ENCODE data around the gene OR56B1.

OR56B1 gene

DNA sequence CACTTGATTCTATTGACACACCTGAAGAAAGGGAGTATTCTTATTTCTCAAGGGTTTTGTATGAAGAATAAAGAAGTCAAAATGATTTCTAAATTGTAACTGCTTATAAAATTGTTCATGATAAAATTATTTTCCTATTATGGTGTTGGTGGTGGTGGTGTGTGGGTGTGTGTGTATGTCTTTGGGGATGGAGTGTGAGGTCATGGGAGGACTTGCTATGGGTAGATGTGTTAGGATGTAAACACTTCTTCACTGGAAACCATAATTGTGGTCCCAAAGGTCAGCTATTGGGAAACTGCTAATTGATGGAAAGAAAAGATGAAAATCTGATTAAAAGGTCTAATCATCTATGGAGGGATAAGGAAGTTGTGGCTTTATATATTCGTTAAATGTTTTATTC lies 41.6 kb upstream of the OR56B1 start:
- no peak for DNase-seq (ENCODE audit: low read depth)
- TF ChIP-seq, protein P1, sequence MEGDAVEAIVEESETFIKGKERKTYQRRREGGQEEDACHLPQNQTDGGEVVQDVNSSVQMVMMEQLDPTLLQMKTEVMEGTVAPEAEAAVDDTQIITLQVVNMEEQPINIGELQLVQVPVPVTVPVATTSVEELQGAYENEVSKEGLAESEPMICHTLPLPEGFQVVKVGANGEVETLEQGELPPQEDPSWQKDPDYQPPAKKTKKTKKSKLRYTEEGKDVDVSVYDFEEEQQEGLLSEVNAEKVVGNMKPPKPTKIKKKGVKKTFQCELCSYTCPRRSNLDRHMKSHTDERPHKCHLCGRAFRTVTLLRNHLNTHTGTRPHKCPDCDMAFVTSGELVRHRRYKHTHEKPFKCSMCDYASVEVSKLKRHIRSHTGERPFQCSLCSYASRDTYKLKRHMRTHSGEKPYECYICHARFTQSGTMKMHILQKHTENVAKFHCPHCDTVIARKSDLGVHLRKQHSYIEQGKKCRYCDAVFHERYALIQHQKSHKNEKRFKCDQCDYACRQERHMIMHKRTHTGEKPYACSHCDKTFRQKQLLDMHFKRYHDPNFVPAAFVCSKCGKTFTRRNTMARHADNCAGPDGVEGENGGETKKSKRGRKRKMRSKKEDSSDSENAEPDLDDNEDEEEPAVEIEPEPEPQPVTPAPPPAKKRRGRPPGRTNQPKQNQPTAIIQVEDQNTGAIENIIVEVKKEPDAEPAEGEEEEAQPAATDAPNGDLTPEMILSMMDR (IDR thresholded peaks at IDR 0.05; ENCODE audit: control insufficient read depth, insufficient read depth, low read depth, low read length, missing control alignments), result no peak
- no peak overlapping the region for H3K4me3 ChIP-seq (ENCODE audit: control insufficient read depth, low read depth, low read length)

DNA sequence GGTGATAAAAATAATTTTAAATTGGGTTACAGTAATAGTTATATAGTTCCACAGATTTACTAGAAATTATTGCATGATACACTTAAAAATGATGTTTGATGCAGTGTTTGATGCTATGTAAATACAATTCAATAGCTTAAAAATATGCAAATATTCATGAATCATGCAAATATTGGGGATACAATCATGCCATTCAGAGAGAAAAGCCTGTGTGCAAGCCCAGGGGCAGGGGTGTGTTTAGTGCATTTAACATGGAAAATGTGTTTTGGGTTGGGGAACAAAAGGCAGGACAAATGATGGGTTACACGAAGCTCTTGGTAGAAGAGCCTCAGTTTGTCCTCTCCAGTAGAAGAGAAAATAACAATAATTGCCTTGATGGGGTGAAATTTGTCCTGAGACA lies 40.7 kb upstream of the OR56B1 start:
- no peak overlapping the region for H3K4me3 ChIP-seq (ENCODE audit: control insufficient read depth, low read depth, low read length)
- TF ChIP-seq, protein P1 (IDR thresholded peaks at IDR 0.05; ENCODE audit: control insufficient read depth, insufficient read depth, low read depth, low read length, missing control alignments), result no peak
- no peak for DNase-seq (ENCODE audit: low read depth)

DNA sequence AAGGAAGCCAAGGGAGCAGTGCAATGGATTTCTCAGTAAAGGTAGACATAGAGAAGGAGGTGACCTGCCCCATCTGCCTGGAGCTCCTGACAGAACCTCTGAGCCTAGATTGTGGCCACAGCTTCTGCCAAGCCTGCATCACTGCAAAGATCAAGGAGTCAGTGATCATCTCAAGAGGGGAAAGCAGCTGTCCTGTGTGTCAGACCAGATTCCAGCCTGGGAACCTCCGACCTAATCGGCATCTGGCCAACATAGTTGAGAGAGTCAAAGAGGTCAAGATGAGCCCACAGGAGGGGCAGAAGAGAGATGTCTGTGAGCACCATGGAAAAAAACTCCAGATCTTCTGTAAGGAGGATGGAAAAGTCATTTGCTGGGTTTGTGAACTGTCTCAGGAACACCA lies 40.0 kb upstream of the OR56B1 start:
- no peak overlapping the region for H3K4me3 ChIP-seq (ENCODE audit: control insufficient read depth, low read depth, low read length)
- TF ChIP-seq, protein P1 (IDR thresholded peaks at IDR 0.05; ENCODE audit: control insufficient read depth, insufficient read depth, low read depth, low read length, missing control alignments), result no peak

DNA sequence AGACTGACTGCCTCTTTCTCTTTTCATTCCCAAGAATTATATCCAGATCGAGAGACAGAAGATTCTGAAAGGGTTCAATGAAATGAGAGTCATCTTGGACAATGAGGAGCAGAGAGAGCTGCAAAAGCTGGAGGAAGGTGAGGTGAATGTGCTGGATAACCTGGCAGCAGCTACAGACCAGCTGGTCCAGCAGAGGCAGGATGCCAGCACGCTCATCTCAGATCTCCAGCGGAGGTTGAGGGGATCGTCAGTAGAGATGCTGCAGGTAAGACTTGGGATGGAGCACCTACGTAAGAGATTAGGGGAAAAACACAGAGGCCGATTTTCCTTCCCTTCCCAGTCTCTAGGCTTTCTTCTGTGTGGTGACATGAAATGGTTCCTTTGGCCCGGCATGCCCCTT lies 38.0 kb upstream of the OR56B1 start:
- no peak overlapping the region for H3K4me3 ChIP-seq (ENCODE audit: control insufficient read depth, low read depth, low read length)
- DNase-seq (ENCODE audit: low read depth), result no peak
- TF ChIP-seq, protein P1 (IDR thresholded peaks at IDR 0.05; ENCODE audit: control insufficient read depth, insufficient read depth, low read depth, low read length, missing control alignments), result no peak

More for the DNA sequence above, 40.0 kb upstream of the OR56B1 start:
- no peak for DNase-seq (ENCODE audit: low read depth)

DNA sequence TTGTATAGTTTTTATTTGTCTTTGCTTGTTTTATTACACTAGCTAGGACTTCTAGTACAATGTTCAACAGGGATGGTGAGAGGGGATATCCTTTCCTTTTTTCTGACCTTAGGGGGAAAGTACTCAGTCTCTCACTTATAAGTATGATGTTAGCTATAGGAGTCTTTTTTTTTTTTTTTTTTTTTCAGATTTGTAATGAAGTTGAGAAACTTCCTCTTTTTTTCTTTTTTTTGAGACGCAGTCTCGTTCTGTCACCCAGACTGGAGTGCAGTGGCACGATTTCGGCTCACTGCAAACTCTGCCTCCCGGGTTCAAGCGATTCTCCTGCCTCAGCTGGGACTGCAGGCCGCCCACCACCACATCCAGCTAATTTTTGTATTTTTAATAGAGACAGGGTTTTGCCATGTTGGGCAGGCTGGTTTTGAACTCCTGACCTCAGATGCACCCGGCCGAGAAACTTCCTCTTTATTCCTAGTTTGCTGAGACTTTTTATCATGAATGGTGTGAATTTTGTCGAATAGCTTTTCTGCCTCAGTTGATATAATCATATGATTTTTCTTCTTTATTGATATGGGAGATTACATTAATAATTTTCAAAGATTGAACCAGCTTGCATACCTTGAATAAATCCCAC lies 35.7 kb upstream of the OR56B1 start:
- no peak overlapping the region for H3K4me3 ChIP-seq (ENCODE audit: control insufficient read depth, low read depth, low read length)
- no peak for DNase-seq (ENCODE audit: low read depth)
- TF ChIP-seq, protein P1 (IDR thresholded peaks at IDR 0.05; ENCODE audit: control insufficient read depth, insufficient read depth, low read depth, low read length, missing control alignments), result no peak

DNA sequence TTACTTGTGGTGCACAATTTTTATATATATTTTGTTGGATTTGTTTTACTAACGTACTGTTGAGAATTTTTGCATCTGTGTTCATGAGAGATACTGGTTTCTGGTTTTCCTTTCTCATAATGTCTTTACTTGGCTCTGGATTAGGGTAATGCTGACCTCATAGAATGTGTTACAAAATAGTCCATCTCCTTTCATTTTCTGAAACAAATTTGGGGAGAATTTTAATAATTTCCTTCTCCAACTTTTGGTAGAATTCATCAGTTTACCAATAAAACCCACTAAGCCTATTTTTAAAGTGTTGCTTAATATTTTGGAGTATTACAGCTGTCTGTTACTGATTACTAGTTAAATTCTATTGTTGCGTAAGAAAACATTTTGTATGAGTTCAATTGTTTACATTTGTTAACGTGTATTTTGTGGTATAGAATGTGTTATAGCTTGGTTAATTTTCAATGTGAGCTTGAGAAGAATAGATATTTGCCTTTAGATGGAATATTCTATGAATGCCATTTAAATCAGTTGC lies 35.1 kb upstream of the OR56B1 start:
- H3K4me3 ChIP-seq (ENCODE audit: control insufficient read depth, low read depth, low read length), result no peak overlapping the region
- TF ChIP-seq, protein P1 (IDR thresholded peaks at IDR 0.05; ENCODE audit: control insufficient read depth, insufficient read depth, low read depth, low read length, missing control alignments), result no peak
- DNase-seq (ENCODE audit: low read depth), result no peak

Data from AG09309 (cell line).